HG03280 (cell line): Measurements from ENCODE around the gene MVB12B.

ENCODE experiments used
- ATAC-seq: cut with Tn5 transposase; IDR thresholded peaks from one replicate; pipeline ENCODE4 v1.9.1; 2021; ENCODE audit warnings: mild to moderate bottlenecking, moderate library complexity; ENCODE audit not compliant: unreplicated experiment

The MVB12B gene

GRCh38 chr9:126500600-126501382 lies 174.2 kb downstream of the MVB12B start:
- ATAC-seq = no peak

GRCh38 chr9:126501383-126502331 lies 175.0 kb downstream of the MVB12B start:
- ATAC-seq = no peak

GRCh38 chr9:126502417-126503332 lies 176.0 kb downstream of the MVB12B start:
- ATAC-seq = no peak

- ATAC-seq = no peak
These were observed 176.9 kb downstream of the MVB12B start for GRCh38 chr9:126503333-126504085.

- ATAC-seq = no peak
These were observed 177.7 kb downstream of the MVB12B start for GRCh38 chr9:126504086-126504976.

GRCh38 chr9:126504977-126505455 lies 178.4 kb downstream of the MVB12B start:
- ATAC-seq = no peak

GRCh38 chr9:126505697-126506346 lies 179.2 kb downstream of the MVB12B start:
- no peak for ATAC-seq

- ATAC-seq = no peak
These were observed 180.0 kb downstream of the MVB12B start for GRCh38 chr9:126506361-126507317.

- ATAC-seq = no peak
These were observed 180.9 kb downstream of the MVB12B start for GRCh38 chr9:126507318-126508109.

- no peak for ATAC-seq
These were observed 181.6 kb downstream of the MVB12B start for GRCh38 chr9:126508171-126508591.

- no peak for ATAC-seq
These were observed 182.3 kb downstream of the MVB12B start for GRCh38 chr9:126508928-126509327.

- no peak for ATAC-seq
These were observed 183.1 kb downstream of the MVB12B start for GRCh38 chr9:126509718-126510117.

- ATAC-seq = no peak
These were observed 183.9 kb downstream of the MVB12B start for GRCh38 chr9:126510564-126510963.

- ATAC-seq = no peak
These were observed 184.8 kb downstream of the MVB12B start for GRCh38 chr9:126511411-126511810.

- no peak for ATAC-seq
These were observed 186.8 kb downstream of the MVB12B start for GRCh38 chr9:126513159-126514036.
